ENCODE measurements around the gene CLASRP. TPM values are rescaled to one million over a fixed set of nuclear protein-coding genes. Genes with fewer than 3 reads are reported as not detected.

The CLASRP gene
- total and polyA plus RNA-seq, 9 of the 15 experiments (the other 6 are each of a cell fraction or from before 2014, with no cell fraction given) = 0.94 to 86.3 (median 44.0) TPM

DNA sequence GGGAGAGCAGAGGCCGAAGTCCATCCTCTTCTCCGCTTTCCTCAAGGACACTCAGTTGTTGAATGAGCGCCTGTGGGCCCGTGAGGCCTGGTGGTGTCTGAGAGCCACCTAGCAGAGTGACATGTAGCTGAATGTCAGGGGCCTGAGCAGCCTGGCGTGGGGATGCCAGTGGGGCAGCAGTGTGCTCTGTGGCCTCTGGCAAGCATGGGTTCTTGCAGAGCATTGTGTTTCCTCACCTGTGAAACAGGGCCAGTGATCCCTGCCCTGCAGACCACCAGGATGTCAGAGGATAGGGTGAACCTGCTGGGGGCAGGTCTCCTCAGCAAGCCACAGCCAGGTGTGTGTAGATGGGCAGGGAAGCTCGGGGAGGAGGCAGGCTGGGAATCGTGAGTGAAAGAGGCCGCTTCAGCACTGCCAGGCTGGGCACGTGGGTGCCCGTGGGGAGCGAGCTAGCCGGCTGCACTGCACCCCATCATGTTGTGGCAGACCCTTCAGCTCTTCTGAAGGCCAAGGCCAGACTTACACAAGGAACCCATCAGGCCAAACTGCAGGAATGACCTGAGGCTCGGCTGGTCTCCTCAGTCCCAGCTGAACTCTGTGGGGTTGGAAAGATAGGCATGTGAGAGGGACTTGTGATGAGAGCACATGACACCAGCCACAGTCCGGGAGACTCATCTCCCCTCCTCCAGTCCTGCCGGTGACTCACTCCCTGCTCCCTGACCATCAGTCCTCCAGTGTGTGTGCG lies 59.1 kb downstream of the CLASRP start (continued):
- TF ChIP-seq MAZ (CRISPR knock-in tag; conservative IDR thresholded peaks at IDR 0.05 in 1 of 2, IDR thresholded peaks at IDR 0.05 in 1 of 2) = peak; percentile 20 to 51; a peak in 1 of 4 replicates
- TF ChIP-seq TCFL5 (CRISPR knock-in tag; conservative IDR thresholded peaks at IDR 0.05) = no peak
- no peak for TF ChIP-seq SMARCB1 (IDR thresholded peaks at IDR 0.05; ENCODE audit: insufficient read length, low read depth)
- 0 out of 2 replicates have a peak, but pooled peaks have one; percentile 52 for TF ChIP-seq ZBTB7A (IDR thresholded peaks at IDR 0.05; ENCODE audit: borderline replicate concordance, control insufficient read depth, low read depth, low read length)
- TF ChIP-seq, protein P1, sequence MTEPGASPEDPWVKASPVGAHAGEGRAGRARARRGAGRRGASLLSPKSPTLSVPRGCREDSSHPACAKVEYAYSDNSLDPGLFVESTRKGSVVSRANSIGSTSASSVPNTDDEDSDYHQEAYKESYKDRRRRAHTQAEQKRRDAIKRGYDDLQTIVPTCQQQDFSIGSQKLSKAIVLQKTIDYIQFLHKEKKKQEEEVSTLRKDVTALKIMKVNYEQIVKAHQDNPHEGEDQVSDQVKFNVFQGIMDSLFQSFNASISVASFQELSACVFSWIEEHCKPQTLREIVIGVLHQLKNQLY (CRISPR knock-in tag; conservative IDR thresholded peaks at IDR 0.05) = no peak
- no peak for TF ChIP-seq ADNP (tag; IDR thresholded peaks at IDR 0.05)
- TF ChIP-seq, protein P2, sequence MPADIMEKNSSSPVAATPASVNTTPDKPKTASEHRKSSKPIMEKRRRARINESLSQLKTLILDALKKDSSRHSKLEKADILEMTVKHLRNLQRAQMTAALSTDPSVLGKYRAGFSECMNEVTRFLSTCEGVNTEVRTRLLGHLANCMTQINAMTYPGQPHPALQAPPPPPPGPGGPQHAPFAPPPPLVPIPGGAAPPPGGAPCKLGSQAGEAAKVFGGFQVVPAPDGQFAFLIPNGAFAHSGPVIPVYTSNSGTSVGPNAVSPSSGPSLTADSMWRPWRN (IDR thresholded peaks at IDR 0.05; ENCODE audit: low read depth) = no peak
- TF ChIP-seq, protein P3, sequence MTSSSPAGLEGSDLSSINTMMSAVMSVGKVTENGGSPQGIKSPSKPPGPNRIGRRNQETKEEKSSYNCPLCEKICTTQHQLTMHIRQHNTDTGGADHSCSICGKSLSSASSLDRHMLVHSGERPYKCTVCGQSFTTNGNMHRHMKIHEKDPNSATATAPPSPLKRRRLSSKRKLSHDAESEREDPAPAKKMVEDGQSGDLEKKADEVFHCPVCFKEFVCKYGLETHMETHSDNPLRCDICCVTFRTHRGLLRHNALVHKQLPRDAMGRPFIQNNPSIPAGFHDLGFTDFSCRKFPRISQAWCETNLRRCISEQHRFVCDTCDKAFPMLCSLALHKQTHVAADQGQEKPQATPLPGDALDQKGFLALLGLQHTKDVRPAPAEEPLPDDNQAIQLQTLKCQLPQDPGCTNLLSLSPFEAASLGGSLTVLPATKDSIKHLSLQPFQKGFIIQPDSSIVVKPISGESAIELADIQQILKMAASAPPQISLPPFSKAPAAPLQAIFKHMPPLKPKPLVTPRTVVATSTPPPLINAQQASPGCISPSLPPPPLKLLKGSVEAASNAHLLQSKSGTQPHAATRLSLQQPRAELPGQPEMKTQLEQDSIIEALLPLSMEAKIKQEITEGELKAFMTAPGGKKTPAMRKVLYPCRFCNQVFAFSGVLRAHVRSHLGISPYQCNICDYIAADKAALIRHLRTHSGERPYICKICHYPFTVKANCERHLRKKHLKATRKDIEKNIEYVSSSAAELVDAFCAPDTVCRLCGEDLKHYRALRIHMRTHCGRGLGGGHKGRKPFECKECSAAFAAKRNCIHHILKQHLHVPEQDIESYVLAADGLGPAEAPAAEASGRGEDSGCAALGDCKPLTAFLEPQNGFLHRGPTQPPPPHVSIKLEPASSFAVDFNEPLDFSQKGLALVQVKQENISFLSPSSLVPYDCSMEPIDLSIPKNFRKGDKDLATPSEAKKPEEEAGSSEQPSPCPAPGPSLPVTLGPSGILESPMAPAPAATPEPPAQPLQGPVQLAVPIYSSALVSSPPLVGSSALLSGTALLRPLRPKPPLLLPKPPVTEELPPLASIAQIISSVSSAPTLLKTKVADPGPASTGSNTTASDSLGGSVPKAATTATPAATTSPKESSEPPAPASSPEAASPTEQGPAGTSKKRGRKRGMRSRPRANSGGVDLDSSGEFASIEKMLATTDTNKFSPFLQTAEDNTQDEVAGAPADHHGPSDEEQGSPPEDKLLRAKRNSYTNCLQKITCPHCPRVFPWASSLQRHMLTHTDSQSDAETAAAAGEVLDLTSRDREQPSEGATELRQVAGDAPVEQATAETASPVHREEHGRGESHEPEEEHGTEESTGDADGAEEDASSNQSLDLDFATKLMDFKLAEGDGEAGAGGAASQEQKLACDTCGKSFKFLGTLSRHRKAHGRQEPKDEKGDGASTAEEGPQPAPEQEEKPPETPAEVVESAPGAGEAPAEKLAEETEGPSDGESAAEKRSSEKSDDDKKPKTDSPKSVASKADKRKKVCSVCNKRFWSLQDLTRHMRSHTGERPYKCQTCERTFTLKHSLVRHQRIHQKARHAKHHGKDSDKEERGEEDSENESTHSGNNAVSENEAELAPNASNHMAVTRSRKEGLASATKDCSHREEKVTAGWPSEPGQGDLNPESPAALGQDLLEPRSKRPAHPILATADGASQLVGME (CRISPR knock-in tag; IDR thresholded peaks at IDR 0.05) = no peak
- TF ChIP-seq CCAR2 (IDR thresholded peaks at IDR 0.05; ENCODE audit: low read depth, low read length) = no peak
- no peak for TF ChIP-seq KLF16 (IDR thresholded peaks at IDR 0.05)
- TF ChIP-seq RB1 (IDR thresholded peaks at IDR 0.05; ENCODE audit: low read depth) = no peak
- TF ChIP-seq, protein P4, sequence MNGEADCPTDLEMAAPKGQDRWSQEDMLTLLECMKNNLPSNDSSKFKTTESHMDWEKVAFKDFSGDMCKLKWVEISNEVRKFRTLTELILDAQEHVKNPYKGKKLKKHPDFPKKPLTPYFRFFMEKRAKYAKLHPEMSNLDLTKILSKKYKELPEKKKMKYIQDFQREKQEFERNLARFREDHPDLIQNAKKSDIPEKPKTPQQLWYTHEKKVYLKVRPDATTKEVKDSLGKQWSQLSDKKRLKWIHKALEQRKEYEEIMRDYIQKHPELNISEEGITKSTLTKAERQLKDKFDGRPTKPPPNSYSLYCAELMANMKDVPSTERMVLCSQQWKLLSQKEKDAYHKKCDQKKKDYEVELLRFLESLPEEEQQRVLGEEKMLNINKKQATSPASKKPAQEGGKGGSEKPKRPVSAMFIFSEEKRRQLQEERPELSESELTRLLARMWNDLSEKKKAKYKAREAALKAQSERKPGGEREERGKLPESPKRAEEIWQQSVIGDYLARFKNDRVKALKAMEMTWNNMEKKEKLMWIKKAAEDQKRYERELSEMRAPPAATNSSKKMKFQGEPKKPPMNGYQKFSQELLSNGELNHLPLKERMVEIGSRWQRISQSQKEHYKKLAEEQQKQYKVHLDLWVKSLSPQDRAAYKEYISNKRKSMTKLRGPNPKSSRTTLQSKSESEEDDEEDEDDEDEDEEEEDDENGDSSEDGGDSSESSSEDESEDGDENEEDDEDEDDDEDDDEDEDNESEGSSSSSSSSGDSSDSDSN (IDR thresholded peaks at IDR 0.05; ENCODE audit: borderline replicate concordance in 1 of 2, low read depth in 2 of 2, low read length in 2 of 2) = peak in 1 of 2 experiments; percentile 72; a peak in 1 of 4 replicates
- TF ChIP-seq, protein P5, sequence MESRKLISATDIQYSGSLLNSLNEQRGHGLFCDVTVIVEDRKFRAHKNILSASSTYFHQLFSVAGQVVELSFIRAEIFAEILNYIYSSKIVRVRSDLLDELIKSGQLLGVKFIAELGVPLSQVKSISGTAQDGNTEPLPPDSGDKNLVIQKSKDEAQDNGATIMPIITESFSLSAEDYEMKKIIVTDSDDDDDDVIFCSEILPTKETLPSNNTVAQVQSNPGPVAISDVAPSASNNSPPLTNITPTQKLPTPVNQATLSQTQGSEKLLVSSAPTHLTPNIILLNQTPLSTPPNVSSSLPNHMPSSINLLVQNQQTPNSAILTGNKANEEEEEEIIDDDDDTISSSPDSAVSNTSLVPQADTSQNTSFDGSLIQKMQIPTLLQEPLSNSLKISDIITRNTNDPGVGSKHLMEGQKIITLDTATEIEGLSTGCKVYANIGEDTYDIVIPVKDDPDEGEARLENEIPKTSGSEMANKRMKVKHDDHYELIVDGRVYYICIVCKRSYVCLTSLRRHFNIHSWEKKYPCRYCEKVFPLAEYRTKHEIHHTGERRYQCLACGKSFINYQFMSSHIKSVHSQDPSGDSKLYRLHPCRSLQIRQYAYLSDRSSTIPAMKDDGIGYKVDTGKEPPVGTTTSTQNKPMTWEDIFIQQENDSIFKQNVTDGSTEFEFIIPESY (CRISPR knock-in tag; IDR thresholded peaks at IDR 0.05) = no peak
- no peak for TF ChIP-seq NR1H2 (CRISPR knock-in tag; IDR thresholded peaks at IDR 0.05)
- TF ChIP-seq MECOM (CRISPR knock-in tag; IDR thresholded peaks at IDR 0.05) = peak; percentile 87
